Subcutaneous abdominal adipose tissue (tissue), 5 donors: ENCODE results near the gene TPPP2.
"Not testable (repeated sequence)": the region's sequence is repeated elsewhere in the genome, so short reads cannot be mapped to it uniquely, and the experiment has no call there.

Source experiments
- H3K27ac ChIP-seq: one replicate; pipeline ENCODE4 v1.7.0; 2013; ENCODE audit warnings: low read depth, mild to moderate bottlenecking, inconsistent platforms, low read length, moderate library complexity
- H3K27me3 ChIP-seq, 5 donors: one replicate each; pipeline ENCODE4 v1.7.0; 2013; ENCODE audit warnings: low read length in 5 of 5, inconsistent platforms in 1 of 5; ENCODE audit not compliant: control insufficient read depth in 5 of 5, insufficient read depth in 4 of 5
- H3K36me3 ChIP-seq, 5 donors: one replicate each; pipeline ENCODE4 v1.7.0; 2013; ENCODE audit warnings: low read length in 5 of 5; ENCODE audit not compliant: control insufficient read depth in 5 of 5, insufficient read depth in 5 of 5
- H3K4me1 ChIP-seq, 5 donors: one replicate each; pipeline ENCODE4 v1.7.0; 2013; ENCODE audit warnings: low read length in 5 of 5, mild to moderate bottlenecking in 3 of 5, moderate library complexity in 1 of 5; ENCODE audit not compliant: control insufficient read depth in 5 of 5, insufficient read depth in 5 of 5
- H3K4me3 ChIP-seq, 5 donors: one replicate each; pipeline ENCODE4 v1.7.0; 2013; ENCODE audit warnings: low read length in 5 of 5, low read depth in 1 of 5
- H3K9ac ChIP-seq, 5 donors: one replicate each; pipeline ENCODE4 v1.7.0; 2013; ENCODE audit warnings: low read length in 5 of 5, mild to moderate bottlenecking in 4 of 5, moderate library complexity in 3 of 5
- H3K9me3 ChIP-seq, 5 donors: one replicate each; pipeline ENCODE4 v1.7.0; 2013; ENCODE audit warnings: low read length in 5 of 5; ENCODE audit not compliant: control insufficient read depth in 5 of 5
- donor health status: healthy.
- donor health status: healthy.
- donor health status: healthy.
- donor health status: healthy.
- donor health status: healthy.

Gene TPPP2

DNA sequence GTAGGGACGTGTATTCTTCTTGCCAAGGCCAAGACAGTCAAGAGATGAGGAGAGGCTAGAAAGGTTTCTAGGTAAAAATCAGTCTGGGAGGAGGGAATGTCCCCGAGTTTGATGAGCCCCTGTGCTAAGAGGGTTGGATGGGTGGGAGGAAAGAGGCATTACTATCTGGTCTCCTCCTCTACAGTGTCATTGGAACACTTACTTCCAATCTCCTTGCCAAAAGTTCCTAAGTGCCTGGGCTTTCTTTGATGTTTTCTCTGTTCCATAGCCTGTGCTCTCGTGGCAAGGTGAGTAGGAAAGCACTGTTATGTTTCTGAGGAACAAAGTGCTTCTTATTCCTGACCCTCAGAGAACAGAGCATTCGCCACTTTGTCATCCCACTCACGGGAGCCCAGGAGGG is 4.7 kb downstream of the TPPP2 start, which contains the start of gene RNASE13:
Gene RNASE13, minus strand, starts transcription at position 101 of the 400 bp plus-strand sequence. CDS start 519 bp downstream, outside the sequence.
- Histone ChIP-seq H3K4me3 (no peak within 1 kb of the TSS), H3K9ac (no peak within 1 kb of the TSS), H3K9me3 (no peaks in the 10 kb centered on the region), H3K27me3 (no peaks in the 10 kb centered on the region), H3K27ac (no peak within 1 kb of the TSS), H3K36me3 (no peaks in the 10 kb centered on the region), H3K4me1 (peaks cover 3 to 18% (median 14%) of the 10 kb centered on the region in 5 donors)

DNA sequence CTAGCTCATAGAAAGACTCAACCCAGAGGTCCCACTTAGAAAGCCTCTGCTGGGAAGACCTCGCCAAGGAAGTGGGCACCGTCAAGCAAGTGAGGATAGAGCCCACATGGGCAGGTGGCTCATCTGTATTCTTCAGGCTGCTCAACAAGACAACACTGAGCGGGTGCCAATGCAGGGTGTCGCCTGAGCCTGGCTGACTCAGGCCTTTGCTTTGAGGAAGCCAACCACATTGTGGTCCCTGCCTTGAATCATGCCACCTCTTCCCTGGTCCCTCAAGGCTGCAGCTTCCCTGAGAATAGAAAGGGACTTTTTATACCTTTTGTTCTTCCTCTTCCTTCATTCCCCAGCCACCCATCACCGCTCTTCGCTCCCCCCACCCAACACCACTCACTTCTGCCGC is 6.7 kb downstream of the TPPP2 start:
- Histone ChIP-seq H3K9ac (no peak overlapping the region), H3K36me3 (no peaks in the 10 kb centered on the region), H3K4me3 (no peak overlapping the region), H3K27me3 (no peaks in the 10 kb centered on the region), H3K27ac (no peak overlapping the region), H3K9me3 (no peaks in the 10 kb centered on the region), H3K4me1 (peaks cover 6 to 21% (median 20%) of the 10 kb centered on the region in 5 donors)

GRCh38 chr14:21037156-21037555 is 7.1 kb downstream of the TPPP2 start:
- Histone ChIP-seq H3K9me3 (no peaks in the 10 kb centered on the region), H3K36me3 (no peaks in the 10 kb centered on the region), H3K4me3 (no peak overlapping the region), H3K4me1 (peaks cover 6 to 23% (median 20%) of the 10 kb centered on the region in 5 donors), H3K9ac (no peak overlapping the region), H3K27ac (no peak overlapping the region), H3K27me3 (no peaks in the 10 kb centered on the region)

DNA sequence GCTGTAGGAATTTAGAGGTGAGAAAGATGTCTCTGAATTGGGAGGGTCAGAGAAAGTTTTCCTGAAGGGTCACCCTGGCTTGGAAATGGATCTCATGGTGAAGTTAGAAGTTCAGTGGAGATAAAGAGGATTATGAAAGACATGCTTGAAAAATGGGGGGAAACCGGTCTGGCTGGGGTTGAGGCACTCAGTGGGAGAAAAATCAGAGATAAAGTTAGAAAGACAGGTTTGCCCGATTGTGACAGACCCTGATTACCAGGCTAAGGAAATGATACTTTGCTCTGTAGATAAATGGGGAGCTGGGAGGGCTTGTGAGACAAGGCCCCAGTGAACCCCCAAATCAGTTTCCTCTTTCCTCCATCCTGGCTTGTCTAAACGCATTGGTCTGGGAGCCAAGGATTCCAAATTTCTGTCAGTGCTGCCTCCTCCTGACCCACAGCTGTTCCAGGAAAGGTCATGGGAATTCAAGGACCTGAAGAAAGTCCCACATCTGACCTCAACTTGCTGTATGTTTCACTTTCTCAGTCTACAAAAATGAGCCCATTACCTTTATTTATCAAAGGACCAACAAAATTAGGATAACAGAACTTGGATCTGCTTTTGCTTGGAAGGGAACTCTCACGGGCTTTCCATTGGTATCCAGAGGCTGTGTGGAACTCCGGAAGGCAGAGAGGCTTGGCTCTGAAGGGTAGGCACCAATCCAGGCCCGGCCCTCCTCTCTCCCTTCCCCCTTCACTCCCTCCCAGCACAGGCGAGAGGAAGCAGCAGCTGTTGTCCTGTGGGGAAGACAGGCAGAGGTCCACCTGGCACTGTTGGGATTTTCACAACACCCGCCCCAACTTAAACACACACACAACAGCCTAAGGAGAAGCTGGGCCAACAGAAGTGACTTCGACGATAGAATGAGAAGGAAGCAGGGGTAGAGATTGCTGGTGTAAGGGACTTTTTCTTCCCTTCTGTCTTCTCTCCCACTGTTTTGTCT is 8.7 kb downstream of the TPPP2 start:
- H3K4me3 ChIP-seq, result peak overlapping the region in 1 of 5 donors; percentile 31
- no peaks in the 10 kb centered on the region for H3K27me3 ChIP-seq
- H3K9me3 ChIP-seq, result no peaks in the 10 kb centered on the region
- H3K36me3 ChIP-seq, result no peaks in the 10 kb centered on the region
- peaks cover 12 to 37% (median 32%) of the 10 kb centered on the region in 5 donors for H3K4me1 ChIP-seq
- H3K9ac ChIP-seq, result peak overlapping the region in 4 of 5 donors; percentile 9 to 58 (median 37)
- H3K27ac ChIP-seq, result peak overlapping the region; percentile 55

GRCh38 chr14:21039585-21040369 is 9.8 kb downstream of the TPPP2 start:
- Histone ChIP-seq H3K9ac (peak overlapping the region in 3 of 5 donors; percentile 9 to 40 (median 24)), H3K4me3 (no peak overlapping the region), H3K36me3 (no peaks in the 10 kb centered on the region), H3K9me3 (no peaks in the 10 kb centered on the region), H3K27ac (peak overlapping the region; percentile 55), H3K27me3 (no peaks in the 10 kb centered on the region), H3K4me1 (peaks cover 13 to 48% (median 42%) of the 10 kb centered on the region in 5 donors)

- peaks cover 13 to 53% (median 46%) of the 10 kb centered on the region in 5 donors for H3K4me1 ChIP-seq
- no peak overlapping the region for H3K4me3 ChIP-seq
- H3K27ac ChIP-seq, result peak overlapping the region; percentile 55
- no peaks in the 10 kb centered on the region for H3K36me3 ChIP-seq
- no peaks in the 10 kb centered on the region for H3K27me3 ChIP-seq
- H3K9me3 ChIP-seq, result no peaks in the 10 kb centered on the region
- H3K9ac ChIP-seq, result peak overlapping the region in 1 of 5 donors; percentile 38
Measured at GRCh38 chr14:21040370-21040925, 10.4 kb downstream of the TPPP2 start.

DNA sequence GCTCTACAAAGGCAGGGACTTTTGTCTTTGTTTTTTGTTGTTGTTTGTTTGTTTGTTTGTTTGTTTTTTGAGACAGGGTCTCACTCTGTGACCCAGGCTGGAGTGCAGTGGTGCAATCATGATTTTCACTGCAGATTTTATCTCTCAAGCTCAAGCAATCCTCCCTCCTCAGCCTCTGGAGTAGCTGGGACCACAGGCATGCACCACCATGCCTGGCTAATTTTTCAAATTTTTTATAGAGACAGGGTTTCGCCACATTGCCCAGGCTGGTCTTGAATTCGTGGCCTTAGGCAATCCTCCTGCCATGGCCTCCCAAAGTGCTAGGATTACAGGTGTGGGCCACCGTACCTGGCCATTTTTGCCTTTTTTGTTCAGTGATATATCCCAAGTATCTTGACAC is 10.9 kb downstream of the TPPP2 start:
- H3K9me3 ChIP-seq, H3K4me3 ChIP-seq, H3K27me3 ChIP-seq, H3K36me3 ChIP-seq: not testable (repeated sequence)
- H3K27ac ChIP-seq, result peak overlapping the region; percentile 55
- peaks cover 13 to 53% (median 46%) of the 10 kb centered on the region in 5 donors for H3K4me1 ChIP-seq
- peak overlapping the region in 1 of 5 donors; percentile 38 for H3K9ac ChIP-seq

GRCh38 chr14:21041676-21042433 is 11.8 kb downstream of the TPPP2 start, which contains the start of gene RNASE7:
Gene RNASE7 (plus strand): TSS chr14:21042362. CDS start chr14:21042993, 631 bp downstream.
- H3K27me3 ChIP-seq, result no peaks in the 10 kb centered on the region
- H3K4me1 ChIP-seq, result peaks cover 13 to 53% (median 46%) of the 10 kb centered on the region in 5 donors
- H3K9ac ChIP-seq, result peak within 1 kb of the TSS in 2 of 5 donors; percentile 8 to 9

GRCh38 chr14:21042918-21043317 is 12.9 kb downstream of the TPPP2 start:
- no peaks in the 10 kb centered on the region for H3K36me3 ChIP-seq
- H3K9ac ChIP-seq, result peak overlapping the region in 1 of 5 donors; percentile 9
- no peak overlapping the region for H3K4me3 ChIP-seq
- no peaks in the 10 kb centered on the region for H3K9me3 ChIP-seq
- H3K4me1 ChIP-seq, result peaks cover 15 to 54% (median 53%) of the 10 kb centered on the region in 5 donors
- H3K27me3 ChIP-seq, result no peaks in the 10 kb centered on the region
- peak overlapping the region; percentile 86 for H3K27ac ChIP-seq

More at GRCh38 chr14:21041676-21042433, 11.8 kb downstream of the TPPP2 start, which contains the start of gene RNASE7:
- Histone ChIP-seq H3K9me3 (no peaks in the 10 kb centered on the region), H3K36me3 (no peaks in the 10 kb centered on the region), H3K27ac (peak within 1 kb of the TSS; percentile 86), H3K4me3 (no peak within 1 kb of the TSS)
